ENCODE data around the gene SLC16A6.
A peak's percentile ranks its signal among the peaks of the same experiment; 100 is the strongest.
"Not testable (repeated sequence)": the region's sequence is repeated elsewhere in the genome, so short reads cannot be mapped to it uniquely, and the experiment has no call there.

SLC16A6 gene, protein sequence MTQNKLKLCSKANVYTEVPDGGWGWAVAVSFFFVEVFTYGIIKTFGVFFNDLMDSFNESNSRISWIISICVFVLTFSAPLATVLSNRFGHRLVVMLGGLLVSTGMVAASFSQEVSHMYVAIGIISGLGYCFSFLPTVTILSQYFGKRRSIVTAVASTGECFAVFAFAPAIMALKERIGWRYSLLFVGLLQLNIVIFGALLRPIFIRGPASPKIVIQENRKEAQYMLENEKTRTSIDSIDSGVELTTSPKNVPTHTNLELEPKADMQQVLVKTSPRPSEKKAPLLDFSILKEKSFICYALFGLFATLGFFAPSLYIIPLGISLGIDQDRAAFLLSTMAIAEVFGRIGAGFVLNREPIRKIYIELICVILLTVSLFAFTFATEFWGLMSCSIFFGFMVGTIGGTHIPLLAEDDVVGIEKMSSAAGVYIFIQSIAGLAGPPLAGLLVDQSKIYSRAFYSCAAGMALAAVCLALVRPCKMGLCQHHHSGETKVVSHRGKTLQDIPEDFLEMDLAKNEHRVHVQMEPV

GRCh38 chr17:68290955-68291835 is at the start of gene SLC16A6, which contains the start of gene ARSG:
Gene SLC16A6, minus strand, starts transcription at chr17:68291127. Its CDS starts 12,807 bp downstream, at chr17:68278320.
Gene ARSG, plus strand, starts transcription at chr17:68291495. Its CDS starts 15,999 bp downstream, at chr17:68307494.
- DNase-seq (ENCODE audit: low read depth) = no peak

GRCh38 chr17:68334393-68334792 is 43.5 kb upstream of the SLC16A6 start:
- DNase-seq (ENCODE audit: low read depth) = no peak

DNA sequence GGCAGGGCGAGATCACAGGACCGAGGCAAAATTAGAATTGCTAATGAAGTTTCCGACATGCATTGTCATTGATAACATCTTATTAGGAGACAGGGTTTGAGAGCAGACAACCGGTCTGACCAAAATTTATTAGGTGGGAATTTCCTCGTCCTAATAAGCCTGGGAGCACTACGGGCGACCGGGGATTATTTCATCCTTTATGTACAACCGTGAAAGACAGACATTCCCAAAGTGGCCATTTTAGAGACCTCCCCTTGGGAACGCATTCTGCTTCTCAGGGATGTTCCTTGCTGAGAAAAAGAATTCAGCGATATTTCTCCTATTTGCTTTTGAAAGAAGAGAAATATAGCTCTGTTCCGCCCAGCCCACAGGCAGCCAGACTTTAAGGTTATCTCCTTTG is 41.0 kb upstream of the SLC16A6 start:
- DNase-seq (ENCODE audit: low read depth) = not testable (repeated sequence)

- no peak for DNase-seq (ENCODE audit: low read depth)
These were observed 38.4 kb upstream of the SLC16A6 start for GRCh38 chr17:68329331-68329730.

GRCh38 chr17:68328676-68329075 is 37.7 kb upstream of the SLC16A6 start:
- no peak for DNase-seq (ENCODE audit: low read depth)

GRCh38 chr17:68327823-68328557 is 37.1 kb upstream of the SLC16A6 start:
- no peak for DNase-seq (ENCODE audit: low read depth)

GRCh38 chr17:68326681-68327080 is 35.8 kb upstream of the SLC16A6 start:
- no peak for DNase-seq (ENCODE audit: low read depth)

GRCh38 chr17:68325961-68326360 is 35.0 kb upstream of the SLC16A6 start:
- DNase-seq (ENCODE audit: low read depth) = no peak

DNA sequence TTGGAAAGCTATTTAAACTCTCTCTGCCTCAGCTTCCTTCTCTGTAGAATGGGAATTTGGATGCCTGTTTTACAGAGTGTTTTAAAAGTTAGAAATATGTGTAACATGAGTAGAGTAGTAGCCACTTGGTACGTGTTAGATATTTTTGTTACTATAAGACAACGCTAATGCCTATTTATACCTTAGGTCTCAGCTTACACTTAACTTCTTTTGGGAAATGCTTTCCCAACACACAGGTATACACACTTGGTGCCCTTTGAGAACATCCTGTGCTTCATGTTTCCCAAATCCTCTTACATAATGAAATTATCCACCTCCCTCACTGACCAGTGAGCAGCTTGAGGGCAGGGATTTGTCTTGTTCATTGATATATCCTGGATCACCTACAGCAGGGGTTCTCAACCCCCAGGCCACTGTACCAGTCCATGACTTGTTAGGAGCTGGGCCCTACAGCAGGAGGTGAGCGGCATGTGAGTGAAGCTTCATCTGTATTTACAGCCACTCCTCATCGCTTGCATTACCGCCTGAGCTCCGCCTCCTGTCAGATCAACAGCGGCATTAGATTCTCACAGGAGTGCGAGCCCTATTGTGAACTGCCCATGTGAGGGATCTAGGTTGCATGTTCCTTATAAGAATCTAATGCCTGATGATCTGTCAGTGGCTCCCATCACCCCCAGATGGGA is 33.9 kb upstream of the SLC16A6 start:
- no peak for DNase-seq (ENCODE audit: low read depth)

DNA sequence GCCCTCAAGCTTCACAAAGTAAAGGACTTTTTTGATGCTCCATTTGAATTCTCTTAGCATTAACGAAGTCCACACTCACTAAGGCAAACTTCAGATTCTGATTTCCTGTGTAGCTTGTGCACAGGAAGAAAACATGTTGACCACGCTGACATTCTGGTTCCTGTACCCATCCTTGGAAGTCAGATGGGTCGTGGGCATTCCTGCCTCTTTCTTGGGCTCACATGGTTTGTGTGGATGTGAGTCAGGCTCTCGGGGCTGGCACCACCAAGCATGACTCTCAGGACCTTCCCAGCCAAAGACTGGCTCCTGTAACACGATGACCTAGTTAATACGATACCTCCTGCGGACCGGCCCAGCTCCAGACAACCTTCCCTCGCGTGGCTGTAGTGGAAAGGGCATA is 33.2 kb upstream of the SLC16A6 start:
- no peak for DNase-seq (ENCODE audit: low read depth)

DNA sequence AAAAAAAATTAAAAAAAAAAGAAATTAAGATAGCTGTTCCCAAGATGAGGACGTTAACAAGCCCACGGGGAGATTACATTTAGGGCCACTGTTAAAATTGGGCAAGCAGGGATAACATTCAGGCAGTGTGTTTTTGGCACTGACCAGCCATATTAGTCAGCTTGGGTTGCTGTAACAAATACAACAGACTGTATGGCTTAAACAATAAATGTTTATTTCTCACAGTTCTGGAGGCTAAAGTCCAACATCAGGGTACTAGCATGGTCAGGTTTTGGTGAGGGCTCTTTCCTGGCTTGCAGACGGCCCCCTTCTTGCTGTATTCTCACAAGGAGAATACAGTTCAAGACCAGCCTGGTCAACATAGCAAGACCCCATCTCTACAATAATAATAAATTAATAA is 31.7 kb upstream of the SLC16A6 start:
- no peak for DNase-seq (ENCODE audit: low read depth)

DNA sequence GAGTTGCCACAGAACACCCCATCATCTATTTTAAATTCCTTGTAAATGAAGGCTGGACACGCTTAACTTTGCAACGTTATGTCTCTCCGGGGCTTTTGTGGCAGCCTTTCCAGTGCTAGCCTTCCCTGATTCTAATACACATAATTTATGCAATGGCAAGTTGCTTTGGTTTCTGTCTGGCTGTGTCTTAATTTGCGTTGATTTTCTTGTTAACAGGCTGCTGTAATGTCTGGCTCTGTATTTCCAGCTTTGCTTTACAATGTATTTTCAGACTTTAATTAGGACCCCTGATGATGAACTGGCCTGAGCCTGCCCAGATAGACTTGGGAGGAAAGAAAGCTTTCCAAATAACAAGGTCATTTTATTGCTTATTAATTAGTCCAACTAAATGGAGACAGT is 30.6 kb upstream of the SLC16A6 start:
- DNase-seq (ENCODE audit: low read depth) = no peak

GRCh38 chr17:68320943-68321555 is 30.1 kb upstream of the SLC16A6 start:
- DNase-seq (ENCODE audit: low read depth) = no peak

DNA sequence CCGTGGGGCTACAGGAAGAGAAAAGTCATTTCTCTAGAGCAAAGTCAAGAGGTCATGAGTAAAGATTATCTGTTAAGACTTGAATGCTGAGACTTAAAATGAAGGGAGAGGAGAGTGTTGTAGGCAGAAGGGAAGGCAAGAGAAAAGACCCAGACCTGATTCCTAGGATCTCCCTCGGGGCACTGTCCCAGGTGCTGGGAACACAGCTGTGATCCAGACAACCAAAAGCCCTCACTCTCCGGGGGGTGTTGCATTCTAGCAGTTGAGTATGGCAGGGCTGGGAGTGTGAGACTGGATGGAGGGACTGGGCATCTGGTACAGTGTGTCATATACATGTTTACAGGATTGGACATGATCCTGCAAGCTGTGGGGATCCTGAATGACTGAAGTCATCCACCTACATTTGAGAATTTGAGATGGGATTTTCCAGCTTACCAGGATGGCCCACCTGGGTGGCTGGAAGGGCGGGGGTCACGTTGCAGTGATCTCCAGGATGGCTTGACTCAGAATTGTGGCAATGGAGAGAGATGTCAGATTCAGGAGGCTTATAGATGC is 29.5 kb upstream of the SLC16A6 start:
- DNase-seq (ENCODE audit: low read depth) = no peak

- no peak for DNase-seq (ENCODE audit: low read depth)
These were observed 28.7 kb upstream of the SLC16A6 start for GRCh38 chr17:68319410-68320162.

- DNase-seq (ENCODE audit: low read depth) = peak; percentile 49
These were observed 27.4 kb upstream of the SLC16A6 start for GRCh38 chr17:68318103-68318991.

GRCh38 chr17:68317458-68317857 is 26.5 kb upstream of the SLC16A6 start:
- no peak for DNase-seq (ENCODE audit: low read depth)

- no peak for DNase-seq (ENCODE audit: low read depth)
These were observed 25.0 kb upstream of the SLC16A6 start for GRCh38 chr17:68315930-68316329.
